GM18868 (cell line): Measurements from ENCODE around the gene ANKRD24.
"Not testable (repeated sequence)": the region's sequence is repeated elsewhere in the genome, so short reads cannot be mapped to it uniquely, and the experiment has no call there.

Experiments used
- ATAC-seq: cut with Tn5 transposase; IDR thresholded peaks from one replicate; pipeline ENCODE4 v1.9.1; 2021; ENCODE audit warnings: mild to moderate bottlenecking, moderate library complexity; ENCODE audit not compliant: unreplicated experiment

Gene ANKRD24

DNA sequence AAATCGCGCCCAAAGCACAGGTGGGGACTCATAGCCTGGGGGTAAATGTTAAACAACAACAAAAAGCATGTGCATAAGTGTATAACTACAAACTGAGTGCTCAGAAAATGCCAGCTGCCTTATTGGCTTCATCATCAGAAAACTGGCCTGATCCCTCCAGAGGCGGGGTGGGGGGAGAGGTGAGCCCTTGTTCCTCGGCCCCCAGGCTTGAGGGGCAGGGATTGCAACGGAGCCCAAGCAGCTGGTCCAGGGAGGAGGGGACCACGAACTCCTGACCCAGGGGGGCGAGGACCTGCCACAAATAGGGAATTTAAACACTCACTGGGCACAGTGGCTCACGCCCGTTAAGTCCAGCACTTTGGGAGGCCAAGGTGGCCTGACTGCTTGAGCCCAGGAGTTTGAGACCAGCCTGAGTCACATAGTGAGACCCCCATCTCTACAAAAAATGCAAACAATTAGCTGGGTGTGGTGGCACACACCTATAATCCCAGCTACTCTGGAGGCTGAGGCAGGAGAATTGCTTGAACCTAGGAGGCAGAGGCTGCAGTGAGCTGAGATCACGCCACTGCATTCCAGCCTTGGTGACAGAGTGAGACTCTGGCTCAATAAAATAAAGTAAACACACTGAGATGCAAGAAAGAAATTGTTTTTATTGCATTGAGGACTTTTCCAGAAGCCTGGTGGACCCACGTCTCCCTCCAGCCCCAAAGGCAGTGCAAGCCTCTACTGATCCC is 8.8 kb upstream of the ANKRD24 start:
- no peak for ATAC-seq

DNA sequence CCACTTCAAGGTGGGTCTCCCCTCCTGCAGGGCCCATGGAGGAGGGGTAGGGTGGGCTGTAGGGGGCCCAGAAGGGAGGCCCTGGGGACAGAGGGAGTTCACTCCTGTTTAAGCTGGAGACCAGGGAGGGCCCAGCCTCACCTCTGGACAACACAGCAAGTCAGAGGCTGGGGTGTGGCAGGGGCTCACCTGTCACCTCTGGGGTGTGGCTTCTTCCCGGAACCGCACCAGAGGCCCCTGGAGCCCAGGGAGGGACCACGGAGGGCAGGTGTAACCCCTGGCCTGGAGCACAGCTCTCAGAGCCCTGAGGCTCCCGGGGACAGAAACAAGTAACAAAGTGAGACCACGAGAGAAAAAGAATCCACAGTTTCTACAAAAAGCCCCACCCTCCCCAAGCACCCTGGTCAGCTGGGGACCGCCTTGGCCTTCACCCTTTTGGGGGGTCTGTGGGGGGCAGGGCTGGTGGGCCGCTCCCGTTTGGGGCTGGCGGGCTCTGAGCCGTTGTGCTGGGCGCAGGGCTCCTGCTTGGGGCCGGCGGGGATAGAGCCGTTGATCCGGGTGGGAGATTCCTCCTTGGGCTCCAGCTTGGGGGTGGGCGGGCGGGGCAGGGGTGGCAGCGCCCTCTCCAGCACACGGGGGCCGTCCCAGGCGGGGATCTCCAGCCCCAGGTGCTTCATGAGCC is 8.1 kb upstream of the ANKRD24 start:
- ATAC-seq: no peak

GRCh38 chr19:4174895-4175668 is 7.4 kb upstream of the ANKRD24 start:
- no peak for ATAC-seq

- no peak for ATAC-seq
Measured at GRCh38 chr19:4175669-4175931, 6.9 kb upstream of the ANKRD24 start.

DNA sequence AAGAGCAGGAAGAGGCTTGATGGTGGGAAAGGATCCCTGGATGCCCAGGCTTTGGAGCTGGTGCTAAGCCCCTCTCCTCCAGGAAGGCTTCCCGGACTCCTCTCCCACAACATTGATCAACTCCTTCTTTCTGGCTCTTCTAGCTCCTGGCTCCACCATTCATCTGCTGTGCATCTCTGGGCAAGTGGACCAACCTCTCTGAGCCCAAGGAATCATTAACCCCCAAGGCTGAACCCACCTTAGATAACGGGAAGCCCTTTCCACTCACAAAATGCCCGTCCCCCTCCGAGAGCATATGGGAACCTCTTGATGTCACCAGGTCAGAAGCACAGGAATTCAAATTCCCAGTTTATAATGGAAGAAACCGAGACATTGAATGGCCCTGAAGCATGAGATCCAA is 5.3 kb upstream of the ANKRD24 start:
- no peak for ATAC-seq

- no peak for ATAC-seq
Measured at GRCh38 chr19:4178990-4179389, 3.5 kb upstream of the ANKRD24 start.

DNA sequence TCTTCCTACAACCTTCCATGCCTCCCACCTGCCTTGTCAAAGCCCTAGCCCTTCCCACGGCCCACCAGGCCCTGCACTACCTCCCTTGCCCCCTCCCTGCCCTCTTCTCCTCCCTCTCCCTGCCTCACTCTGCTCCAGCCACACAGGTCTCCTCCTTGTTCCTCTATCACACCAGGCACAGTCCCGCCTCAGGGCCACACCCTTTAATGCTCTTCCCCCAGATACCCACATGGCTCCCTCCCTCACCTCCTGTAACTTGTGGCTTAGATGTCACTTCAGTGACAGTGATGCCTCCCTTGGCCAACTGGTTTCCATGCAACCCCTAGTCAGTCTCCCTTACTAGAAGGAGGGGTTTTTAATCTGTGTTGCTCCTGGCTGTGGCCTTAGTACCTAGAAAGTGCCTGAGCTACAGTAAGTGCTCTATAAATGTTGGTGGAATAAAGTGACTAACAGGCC is 1.4 kb upstream of the ANKRD24 start:
- ATAC-seq: no peak

DNA sequence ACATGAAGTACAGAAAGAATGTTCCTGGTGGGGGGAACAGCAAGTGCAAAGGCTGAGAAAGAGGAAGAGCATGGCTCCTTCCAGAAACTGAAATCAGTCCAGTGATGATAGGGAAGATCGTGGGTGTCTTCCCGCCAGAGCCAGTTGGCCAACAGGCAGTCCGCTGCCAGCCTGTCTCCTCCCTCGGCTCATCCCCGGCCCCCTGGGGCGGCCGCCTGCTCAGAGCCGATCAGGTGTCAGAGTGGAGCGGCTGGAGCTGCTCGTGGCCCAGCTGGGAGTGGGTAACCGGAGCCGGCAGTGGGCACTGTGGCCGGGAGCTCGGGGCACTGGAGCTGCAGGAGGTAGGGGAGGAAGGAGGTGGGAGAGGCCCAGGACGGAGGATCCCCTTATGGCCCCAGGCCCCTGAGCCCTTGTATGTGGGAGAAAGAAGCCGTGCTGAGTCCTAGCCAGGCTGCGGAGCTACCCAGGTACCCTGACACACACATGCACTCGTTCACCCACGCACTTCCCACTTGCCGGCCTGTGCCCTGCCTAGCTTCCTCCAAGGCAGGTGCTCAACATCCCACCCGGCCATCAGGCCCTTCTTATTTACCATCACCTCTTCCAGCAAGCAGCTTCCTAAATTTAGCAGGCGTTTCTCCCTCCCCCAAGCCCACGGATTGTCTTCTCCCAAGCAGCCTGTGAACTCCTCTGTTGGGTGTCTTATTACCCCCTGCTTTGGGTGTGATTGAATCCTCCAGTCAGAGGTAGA is 1.7 kb downstream of the ANKRD24 start:
- no peak for ATAC-seq

- no peak for ATAC-seq
Measured at GRCh38 chr19:4184718-4185352, 2.3 kb downstream of the ANKRD24 start.

DNA sequence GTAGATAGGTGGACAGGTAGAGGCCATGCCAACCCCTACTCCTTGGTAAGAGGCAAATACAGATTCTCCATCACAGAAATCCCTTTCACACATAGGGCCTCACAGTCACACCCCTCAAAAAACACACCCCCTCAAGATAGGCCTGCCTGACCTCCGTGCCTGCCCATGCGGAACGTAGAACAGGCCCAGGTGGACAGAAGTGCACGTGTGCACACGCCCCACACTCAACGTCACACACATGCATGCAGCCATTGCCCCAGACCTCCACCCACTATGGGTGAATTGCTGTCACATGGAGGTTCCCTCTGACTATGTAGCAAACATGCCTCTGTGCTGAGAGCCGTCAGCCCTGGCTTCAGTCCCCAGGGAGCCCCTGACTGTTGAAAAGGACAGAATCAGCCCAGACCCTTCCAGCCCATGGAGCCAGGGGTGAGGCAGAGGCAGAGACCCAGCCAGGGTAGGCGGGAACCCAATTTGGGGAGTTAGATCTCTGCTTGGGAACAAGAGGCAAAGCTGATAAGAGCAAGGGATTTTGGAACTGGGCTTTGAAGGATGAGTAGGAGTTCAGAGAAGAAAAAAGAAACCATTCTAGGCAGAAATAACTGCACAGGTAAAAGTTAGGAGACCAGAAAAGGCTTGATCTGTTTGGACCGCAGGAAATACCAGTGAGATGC is 3.1 kb downstream of the ANKRD24 start:
- no peak for ATAC-seq

DNA sequence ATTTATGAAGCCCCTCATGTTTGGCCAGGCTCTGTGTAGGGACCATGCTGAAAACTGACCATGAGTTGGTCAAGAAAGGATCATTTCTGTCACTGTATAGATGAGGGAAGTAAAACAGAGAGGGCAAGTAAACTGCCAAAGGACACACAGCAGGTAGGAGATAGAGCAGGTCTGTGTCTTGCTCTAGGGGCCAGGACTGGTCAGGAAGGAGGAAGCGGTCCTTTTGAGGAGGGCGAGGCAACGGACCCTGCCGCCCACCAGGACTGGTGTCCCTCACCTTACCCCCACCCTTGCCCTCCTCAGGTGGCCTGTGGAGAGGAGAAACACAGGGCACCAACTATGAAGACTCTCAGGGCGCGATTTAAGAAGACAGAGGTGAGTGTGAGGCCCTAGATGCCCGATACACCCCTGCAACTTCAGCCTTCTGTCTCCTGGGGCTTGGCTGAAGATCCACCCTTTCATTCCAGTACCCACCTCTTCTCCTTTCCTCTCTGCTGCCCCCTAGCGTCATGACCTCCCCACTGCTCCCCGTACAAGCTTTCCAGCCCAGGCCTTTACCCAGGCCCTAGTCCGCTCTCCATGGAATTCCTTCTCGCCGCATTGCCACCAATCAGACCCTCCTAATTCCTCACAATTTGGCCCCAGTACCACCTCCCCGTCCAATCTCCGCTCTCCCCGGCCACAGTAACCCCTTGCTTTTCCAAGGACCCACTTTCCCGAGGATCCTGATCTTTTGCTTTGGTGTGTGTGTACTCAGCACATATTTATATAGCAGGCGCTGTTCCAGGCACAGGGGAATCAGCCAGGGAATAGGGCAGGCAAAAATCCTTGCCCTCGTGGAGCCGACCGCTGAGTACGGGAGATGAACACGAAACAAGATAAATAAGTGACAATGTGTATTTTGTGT is 3.9 kb downstream of the ANKRD24 start:
- ATAC-seq: no peak

DNA sequence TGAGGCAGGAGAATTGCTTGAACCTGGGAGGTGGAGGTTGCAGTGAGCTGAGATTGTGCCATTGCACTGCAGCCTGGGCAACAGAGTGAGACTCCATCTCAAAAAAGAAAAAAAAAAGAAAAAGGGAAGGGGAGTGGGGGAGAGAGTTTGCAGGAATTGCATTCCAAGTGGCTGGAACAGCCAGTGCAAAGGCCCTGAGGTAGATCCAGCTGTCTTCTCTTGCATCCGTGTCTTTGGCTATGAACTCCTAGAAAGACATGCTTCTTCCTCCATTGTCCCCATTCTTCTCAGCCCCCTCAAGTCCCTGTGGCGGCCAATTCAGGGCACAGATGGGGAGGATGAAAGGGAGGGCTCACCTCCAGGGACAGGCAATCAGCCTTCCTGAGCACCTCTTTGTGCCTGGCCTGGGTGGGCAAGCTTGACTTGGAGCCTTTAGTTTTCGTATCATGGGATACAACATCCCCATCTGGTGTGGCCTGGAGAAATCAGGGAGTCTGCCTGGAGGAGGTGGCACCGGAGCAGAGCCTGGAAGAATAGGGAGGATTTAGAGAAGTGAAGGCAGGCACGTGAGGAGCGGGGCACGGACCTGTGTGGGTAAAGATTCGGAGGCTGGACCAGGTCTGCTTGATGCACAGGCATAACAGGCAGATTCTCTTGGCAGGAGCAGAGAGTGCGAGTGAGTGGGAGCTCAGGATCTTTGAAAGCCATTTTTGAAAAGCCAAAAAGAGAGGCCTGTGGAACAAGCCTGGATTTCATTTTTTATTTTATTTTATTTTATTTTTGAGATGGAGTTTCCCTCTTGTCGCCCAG is 5.0 kb downstream of the ANKRD24 start:
- ATAC-seq: no peak

- ATAC-seq: no peak
Measured at GRCh38 chr19:4189641-4190040, 7.2 kb downstream of the ANKRD24 start.

DNA sequence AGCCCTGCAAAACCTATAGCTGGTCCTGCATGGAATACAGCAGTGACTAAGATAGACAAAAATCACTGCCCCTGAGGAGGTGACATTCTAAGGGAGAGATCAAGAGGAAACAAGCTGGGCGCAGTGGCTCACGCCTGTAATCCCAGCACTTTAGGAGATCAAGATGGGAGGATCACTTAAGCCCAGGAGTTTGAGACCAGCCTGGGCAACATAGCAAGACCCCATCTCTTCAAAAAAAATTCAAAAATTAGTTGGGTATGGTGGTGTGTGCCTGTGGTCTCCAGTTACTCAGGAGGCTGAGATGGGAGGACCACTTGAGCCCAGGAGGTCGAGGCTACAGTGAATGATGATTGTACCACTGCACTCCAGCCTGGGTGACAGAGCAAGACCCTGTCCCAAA is 10.0 kb downstream of the ANKRD24 start:
- not testable (repeated sequence) for ATAC-seq

DNA sequence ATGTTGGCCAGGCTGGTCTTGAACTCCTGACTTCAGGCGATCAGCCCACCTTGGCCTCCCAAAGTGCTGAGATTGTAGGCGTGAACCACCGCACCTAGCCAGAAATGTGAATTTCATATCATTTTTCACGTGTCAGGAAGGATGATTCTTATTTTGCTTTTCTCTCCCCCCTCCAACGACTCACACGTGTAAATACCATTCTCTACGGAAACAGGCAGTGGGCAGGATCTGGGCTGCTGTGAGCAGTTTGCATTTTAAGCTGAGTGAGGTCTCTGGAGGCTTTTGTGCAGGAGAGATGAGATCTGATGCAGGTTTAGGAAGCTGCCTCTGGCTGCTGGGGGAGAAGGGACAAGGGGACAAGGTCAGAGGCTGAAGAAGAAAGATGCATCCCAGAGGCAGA is 11.9 kb downstream of the ANKRD24 start:
- ATAC-seq: no peak

DNA sequence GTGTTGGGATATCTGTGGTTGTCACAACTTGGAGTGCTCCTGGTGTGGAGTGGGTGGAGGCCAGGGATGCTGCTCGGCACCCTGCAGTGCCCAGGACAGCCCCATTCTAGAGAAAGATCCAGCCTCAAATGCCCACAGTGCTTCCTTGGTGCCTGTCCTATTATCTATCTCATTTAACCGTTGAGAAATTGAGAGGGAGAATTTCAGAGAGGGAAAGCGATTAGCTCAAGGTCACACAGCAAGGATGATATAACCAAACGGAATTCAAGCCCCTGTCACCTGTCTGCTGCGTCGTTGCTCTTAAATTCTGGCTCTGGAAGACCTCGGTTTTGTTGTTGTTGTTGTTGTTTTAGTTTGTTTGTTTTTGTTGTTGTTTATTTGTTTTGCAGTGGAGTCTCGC is 13.5 kb downstream of the ANKRD24 start:
- ATAC-seq: no peak

GRCh38 chr19:4196587-4197148 is 14.2 kb downstream of the ANKRD24 start:
- no peak for ATAC-seq

DNA sequence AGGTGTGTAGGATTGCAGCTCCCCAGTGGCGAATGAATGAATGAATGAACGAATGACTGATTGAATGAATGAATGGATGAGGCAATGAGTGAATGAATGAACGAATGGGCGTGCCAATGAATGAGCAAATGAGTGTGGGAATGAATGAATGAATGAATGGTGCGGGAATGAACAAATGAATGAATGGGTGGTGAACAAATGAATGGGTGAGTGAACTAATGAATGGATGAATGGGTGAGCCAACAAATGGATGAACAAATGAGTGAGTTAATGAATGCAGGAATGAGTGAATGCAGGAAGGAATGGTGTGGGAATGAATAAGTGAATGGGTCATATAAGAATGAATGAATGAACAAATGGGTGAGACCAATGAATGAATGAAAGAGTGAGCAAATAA is 14.7 kb downstream of the ANKRD24 start:
- ATAC-seq: no peak
